GM23248 (cell line): ENCODE measurements around the gene MNX1.

Source experiments
- EZH2 ChIP-seq: fragments of 200-600 bp; sonication (generic); IDR thresholded peaks from 2 replicates; pipeline ENCODE4 v1.6.1; 2018; ENCODE audit warnings: antibody characterized with exemption, mild to moderate bottlenecking; ENCODE audit not compliant: insufficient read depth, poor library complexity, severe bottlenecking
- EZH2phosphoT487 ChIP-seq: fragments of 200-600 bp; sonication (generic); IDR thresholded peaks from 2 replicates; pipeline ENCODE4 v1.6.1; 2018; ENCODE audit warnings: antibody characterized with exemption, moderate library complexity, mild to moderate bottlenecking, low read depth; ENCODE audit not compliant: insufficient read depth

DNA sequence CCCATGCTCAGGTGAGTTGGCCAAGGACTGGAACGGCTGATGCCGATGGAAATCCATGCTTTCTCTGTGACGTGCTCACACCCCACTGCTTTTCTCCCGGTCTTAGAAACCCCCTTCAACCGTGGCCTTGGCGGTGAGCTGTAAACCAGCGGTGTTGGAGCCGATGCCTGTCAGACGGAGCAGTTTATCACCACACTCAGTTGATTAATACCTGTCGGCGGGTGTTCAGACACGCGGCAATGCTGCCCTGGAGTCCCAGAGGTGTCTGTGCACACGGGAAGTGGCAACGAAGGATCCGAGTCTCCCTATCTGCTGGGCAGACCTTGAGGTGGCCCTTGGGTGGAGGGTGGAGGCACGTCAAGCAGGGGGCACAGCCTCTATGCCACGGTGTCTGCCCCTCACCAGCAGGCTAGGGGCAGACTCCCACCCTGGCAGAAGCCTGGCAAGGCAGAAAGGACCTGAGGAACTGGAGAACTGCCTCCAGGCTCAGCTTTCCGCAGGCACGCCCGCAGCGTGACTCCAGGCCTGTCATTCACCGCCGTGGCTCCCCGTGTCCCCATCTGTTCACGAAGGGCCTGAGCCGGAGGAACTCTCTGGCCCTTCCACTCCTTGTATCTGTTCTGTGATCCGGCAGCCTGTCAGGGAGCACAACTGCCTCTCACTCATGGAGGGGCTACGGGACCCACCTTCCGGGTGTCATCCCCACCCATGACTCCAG is 34.6 kb upstream of the MNX1 start:
- TF ChIP-seq EZH2phosphoT487 (no peak), EZH2 (no peak)
